RCC 7860 (cell line): ENCODE data around the gene RTP5.
"Not testable (repeated sequence)": the region's sequence is repeated elsewhere in the genome, so short reads cannot be mapped to it uniquely, and the experiment has no call there.

Experiments
- DNase-seq: peaks from one replicate; pipeline ENCODE4 v3.0.0-alpha.2; 2015; ENCODE audit warnings: low spot score
- FAIRE-seq: peaks from 2 replicates; lab custom pipeline; 2012; peaks lifted over from hg19 to GRCh38; lab: Jason Lieb, UNC

Gene RTP5

GRCh38 chr2:241900251-241901017 lies 30.9 kb downstream of the RTP5 start:
- no peak for FAIRE-seq

DNA sequence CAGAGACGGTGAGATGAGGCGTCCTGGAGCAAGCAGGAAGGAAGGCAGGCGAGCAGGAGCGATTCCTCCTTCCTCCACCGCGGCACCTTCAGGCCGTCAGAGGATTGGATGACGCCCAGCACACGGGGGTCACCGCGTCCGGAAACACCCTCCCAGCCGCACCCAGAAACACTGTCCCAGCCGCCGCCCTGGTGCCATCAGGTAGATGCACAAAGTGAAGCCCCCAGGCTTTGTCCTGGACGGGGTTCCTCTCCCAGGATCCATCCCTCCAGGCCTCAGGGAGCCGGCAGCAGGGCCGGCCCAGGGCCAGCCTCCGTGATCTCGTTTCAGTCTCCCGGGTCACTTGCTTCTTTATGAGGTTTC lies 31.5 kb downstream of the RTP5 start:
- no peak for DNase-seq
- no peak for FAIRE-seq

More at GRCh38 chr2:241900251-241901017, 30.9 kb downstream of the RTP5 start:
- DNase-seq = no peak

GRCh38 chr2:241901500-241902351 lies 32.2 kb downstream of the RTP5 start:
- FAIRE-seq = no peak
- DNase-seq = no peak

- no peak for DNase-seq
- FAIRE-seq = no peak
Measured at GRCh38 chr2:241902357-241902991, 32.9 kb downstream of the RTP5 start.

GRCh38 chr2:241903121-241904010 lies 33.8 kb downstream of the RTP5 start:
- no peak for FAIRE-seq
- no peak for DNase-seq

GRCh38 chr2:241904011-241904718 lies 34.6 kb downstream of the RTP5 start:
- DNase-seq (no peak), FAIRE-seq (no peak)

DNA sequence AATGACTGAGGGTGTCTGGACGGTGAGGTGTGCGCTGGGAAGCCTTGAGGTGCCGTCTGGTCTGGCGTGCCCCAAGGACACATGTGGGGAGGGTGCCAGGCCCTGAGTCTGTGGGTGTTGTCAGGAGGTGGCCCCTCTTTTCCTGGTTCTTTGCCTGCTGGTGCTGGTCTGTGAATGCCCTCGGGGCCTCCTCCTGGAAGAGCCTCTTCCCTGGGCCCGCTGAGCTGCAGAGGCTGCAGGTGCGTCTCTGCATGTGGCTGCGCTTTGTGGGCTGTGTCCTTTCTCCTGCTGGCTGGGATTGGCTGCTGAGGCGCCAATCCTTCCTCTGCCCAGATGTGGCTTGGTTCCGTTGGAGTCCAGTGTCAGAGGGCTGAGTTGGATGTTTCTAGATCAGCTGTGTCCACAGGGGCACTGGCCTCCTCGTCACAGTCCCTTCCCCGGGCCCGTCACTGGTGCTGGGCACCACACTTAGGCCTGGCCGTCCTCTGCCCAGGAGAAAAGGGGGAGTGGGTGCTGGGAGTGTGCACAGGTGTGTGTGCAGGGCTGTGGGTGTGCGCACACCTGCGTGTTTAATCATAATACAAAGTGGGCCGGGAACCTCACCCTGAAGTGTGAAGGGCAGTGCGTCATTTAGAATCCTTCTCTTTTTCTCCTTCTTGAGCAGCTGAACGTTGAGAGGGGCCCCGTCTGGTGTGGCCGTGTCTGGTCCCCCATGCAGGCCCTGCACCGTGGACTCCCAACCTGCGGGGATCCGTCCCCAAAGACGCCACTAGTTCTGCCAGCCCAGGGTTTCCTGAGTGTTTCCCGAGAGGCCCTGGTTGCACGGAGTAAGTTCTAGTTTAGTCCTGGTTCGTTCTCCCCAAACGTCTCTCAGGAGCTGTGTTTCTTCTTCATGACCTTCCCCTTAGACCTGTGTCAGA lies 35.5 kb downstream of the RTP5 start:
- FAIRE-seq = no peak
- no peak for DNase-seq

DNA sequence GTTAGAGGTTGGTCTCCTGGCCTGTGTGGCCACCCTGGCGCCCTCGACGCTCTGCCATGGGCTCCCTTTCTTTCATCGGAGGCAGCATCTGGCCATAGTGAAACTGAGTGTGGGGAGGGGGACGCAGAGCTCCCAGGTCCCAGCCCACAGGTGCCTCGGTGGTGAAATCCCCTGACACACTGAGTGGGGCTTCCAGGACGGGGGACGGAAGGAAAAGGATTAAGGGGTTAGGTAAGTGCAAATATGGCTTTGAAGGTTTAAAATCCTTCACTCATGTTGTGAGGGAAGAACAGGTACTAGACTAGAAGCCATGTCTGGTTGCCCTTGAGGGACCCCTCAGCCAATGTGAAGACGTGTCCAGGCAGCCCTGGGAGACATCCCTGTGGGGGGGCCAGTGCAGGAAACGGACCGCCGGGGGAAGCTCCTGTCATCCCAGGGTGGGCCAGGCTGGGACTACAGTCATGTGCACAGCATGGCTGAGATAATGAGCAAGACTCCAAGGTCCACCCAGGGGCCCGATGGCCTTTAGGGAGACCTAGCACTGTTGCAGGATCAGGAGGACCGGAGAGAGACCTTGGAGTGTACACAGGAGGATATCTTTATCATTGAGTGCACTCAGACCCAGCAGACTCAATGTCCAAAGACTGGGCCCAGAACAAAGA lies 36.3 kb downstream of the RTP5 start:
- no peak for FAIRE-seq
- no peak for DNase-seq

- FAIRE-seq, DNase-seq: not testable (repeated sequence)
Measured at GRCh38 chr2:241906378-241906770, 36.8 kb downstream of the RTP5 start.

DNA sequence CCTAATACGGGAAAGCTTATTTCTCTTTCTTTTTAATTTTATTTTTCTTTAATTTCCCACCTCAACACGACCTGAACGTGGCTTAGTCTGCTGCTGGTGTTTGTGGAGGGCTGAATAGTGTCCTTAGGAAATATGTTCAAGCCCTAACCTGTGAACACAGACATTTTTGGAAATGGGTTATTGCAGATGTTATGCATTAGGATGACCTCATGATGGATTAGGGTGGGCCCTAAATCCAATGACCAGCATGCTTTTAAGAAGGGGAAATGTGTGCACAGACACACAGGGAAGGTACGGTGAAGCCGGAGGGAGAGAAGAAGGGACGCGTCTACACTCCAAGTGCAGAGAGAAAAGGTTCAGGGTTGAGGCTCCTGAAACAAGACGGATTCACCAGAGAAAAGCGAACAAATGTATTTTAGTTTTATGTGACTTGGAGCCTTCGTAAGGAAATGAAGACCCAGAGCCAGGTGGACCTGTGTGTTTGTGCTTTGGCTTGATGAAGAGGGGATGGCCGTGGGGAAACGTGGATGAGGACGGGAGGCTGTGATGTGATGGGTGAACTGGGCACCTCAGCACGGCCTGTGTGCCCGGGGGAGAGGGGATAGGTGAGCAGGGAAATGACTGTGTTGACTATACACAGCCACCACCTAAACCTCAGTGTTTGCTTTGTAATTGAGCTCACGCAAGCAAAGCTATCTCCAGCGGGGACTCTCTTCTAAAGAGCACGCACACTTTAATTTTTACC lies 37.5 kb downstream of the RTP5 start:
- DNase-seq = no peak
- no peak for FAIRE-seq

- not testable (repeated sequence) for DNase-seq, FAIRE-seq
Measured at GRCh38 chr2:241907831-241908230, 38.3 kb downstream of the RTP5 start.

DNA sequence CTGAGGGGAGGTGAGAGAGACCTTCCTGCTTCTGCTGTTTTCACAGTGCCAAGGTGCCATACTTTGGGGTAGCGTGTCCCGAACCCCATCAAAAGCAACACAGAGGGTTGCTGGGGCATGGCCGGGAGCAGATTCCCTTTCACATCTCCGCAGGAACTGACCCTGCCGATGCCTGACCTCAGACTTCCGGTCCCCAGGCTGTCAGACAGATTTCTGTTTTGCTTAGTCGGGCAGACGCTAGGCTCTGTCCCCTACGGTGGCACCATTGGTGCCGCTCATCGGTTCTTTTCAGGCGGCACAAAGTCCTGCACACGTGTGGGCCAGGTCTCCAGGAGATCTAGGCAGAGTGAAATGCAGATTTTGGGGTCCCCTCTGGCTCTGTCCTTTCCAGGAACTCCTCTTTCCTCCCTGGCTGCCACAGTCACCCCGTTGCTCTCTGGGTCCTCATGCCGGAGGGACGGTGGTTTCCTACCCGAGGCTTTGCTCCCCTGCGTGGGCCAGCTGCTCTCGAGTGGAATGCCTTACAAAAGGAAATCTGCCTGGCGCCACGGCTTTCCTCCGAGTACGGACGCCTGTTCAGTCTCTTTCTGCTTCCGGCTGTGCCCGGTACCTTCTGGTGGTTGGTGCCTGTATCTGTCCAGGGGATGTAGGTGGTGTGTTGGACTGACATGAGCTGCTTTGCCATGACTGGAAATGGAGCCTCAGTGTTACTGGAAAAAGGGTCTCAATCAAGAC lies 39.3 kb downstream of the RTP5 start:
- DNase-seq = no peak
- FAIRE-seq = no peak

GRCh38 chr2:241909769-241910168 lies 40.2 kb downstream of the RTP5 start:
- no peak for FAIRE-seq
- no peak for DNase-seq

GRCh38 chr2:241910604-241911520 lies 41.3 kb downstream of the RTP5 start:
- DNase-seq (no peak), FAIRE-seq (no peak)

DNA sequence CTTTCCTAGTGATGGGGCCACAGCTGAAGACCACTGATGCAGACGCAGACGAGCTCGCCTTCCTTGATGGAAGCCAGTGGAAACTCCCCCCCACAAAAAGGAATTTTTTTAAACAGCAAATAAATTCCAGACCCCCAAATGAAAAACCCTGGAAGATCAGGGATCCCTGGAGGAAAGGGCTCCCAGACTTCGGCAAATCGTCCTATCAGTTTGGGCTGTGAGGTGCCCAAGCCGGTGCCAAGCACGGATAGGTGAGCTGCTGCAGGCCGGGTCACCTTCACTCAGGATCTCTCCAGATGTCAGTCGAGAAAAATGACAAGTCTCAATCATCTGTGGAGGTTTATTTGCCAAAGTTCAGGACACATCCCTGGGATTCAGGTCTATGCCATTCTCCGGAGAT lies 42.0 kb downstream of the RTP5 start:
- DNase-seq (no peak), FAIRE-seq (no peak)

- DNase-seq = no peak
- no peak for FAIRE-seq
Measured at GRCh38 chr2:241912021-241912555, 42.6 kb downstream of the RTP5 start.
